GM12878 (cell line): Measurements from ENCODE around the gene NAV2. TPM values are rescaled to one million over a fixed set of nuclear protein-coding genes. Genes with fewer than 3 reads are reported as not detected.

Experiments used
- ATAC-seq: fragments of 200-7000 bp; cut with Tn5 transposase; 3 replicates; pipeline ENCODE4 v1.9.1; 2020; ENCODE audit warnings: mild to moderate bottlenecking, moderate library complexity
- BruUV-seq: library from RNA; stranded (reverse); fragments of 400-500 nt; replicated peaks from 2 replicates; lab custom pipeline; 2021; lab: Mats Ljungman, UMichigan
- CTCF ChIA-PET: fragments of 300-600 bp; sonication (Branson Sonifier 250); formaldehyde crosslinking; extraction: SDS; loops from one replicate; lab custom pipeline; 2021; ENCODE audit warnings: inconsistent platforms; lab: Yijun Ruan, JAX
- POLR2A ChIA-PET: fragments of 350-600 bp; formaldehyde crosslinking; extraction: SDS; loops from one replicate; lab custom pipeline; 2021; ENCODE audit warnings: inconsistent platforms; lab: Charles Lee
- RAD21 ChIA-PET: fragments of 300-600 bp; sonication (Branson Sonifier 250); formaldehyde crosslinking; loops from one replicate; lab custom pipeline; 2023; ENCODE audit warnings: antibody characterized with exemption; ENCODE audit not compliant: unreplicated experiment; lab: Charles Lee
- SMC1A ChIA-PET: fragments of 300-600 bp; sonication (Branson Sonifier 250); formaldehyde crosslinking; loops from one replicate; lab custom pipeline; 2023; ENCODE audit not compliant: unreplicated experiment, uncharacterized antibody; lab: Charles Lee
- DNase-seq: peaks from one replicate; pipeline ENCODE4 v3.0.0-alpha.2; 2011; ENCODE audit warnings: low read depth, low spot score
- FAIRE-seq: peaks from 3 replicates; lab custom pipeline; 2011; peaks lifted over from hg19 to GRCh38; lab: Jason Lieb, UNC
- H2AFZ ChIP-seq: 2 replicates; pipeline ENCODE4 v1.6.0; 2011; ENCODE audit warnings: low read depth, low read length, control low read depth; ENCODE audit not compliant: control insufficient read depth
- H3K27ac ChIP-seq: 2 replicates; pipeline ENCODE4 v1.5.1; 2011; ENCODE audit warnings: control low read depth; ENCODE audit not compliant: control insufficient read depth, insufficient read depth
- H3K27me3 ChIP-seq, 2 experiments: replicated peaks in 1 of 2; 2 replicates each; pipeline versions ENCODE4 v1.6.0 to v1.6.1; 2011; ENCODE audit warnings: low read length in 1 of 2; ENCODE audit not compliant: control insufficient read depth in 2 of 2, insufficient read depth in 2 of 2
- H3K36me3 ChIP-seq, 2 experiments: 2 replicates each; pipeline ENCODE4 v1.5.1; 2011; ENCODE audit warnings: low read length in 1 of 2; ENCODE audit not compliant: control insufficient read depth in 2 of 2, insufficient read depth in 2 of 2
- H3K4me1 ChIP-seq: 2 replicates; pipeline ENCODE4 v1.6.1; 2011; ENCODE audit warnings: mild to moderate bottlenecking, low read length, moderate library complexity, mixed read lengths; ENCODE audit not compliant: control insufficient read depth, insufficient read depth
- H3K4me2 ChIP-seq: 2 replicates; pipeline ENCODE4 v1.6.0; 2011; ENCODE audit warnings: control low read depth; ENCODE audit not compliant: control insufficient read depth, insufficient read depth
- H3K4me3 ChIP-seq: fragments of 200-600 bp; sonication (generic); 2 replicates; pipeline ENCODE4 v1.5.1; 2016
- H3K79me2 ChIP-seq: 2 replicates; pipeline ENCODE4 v1.6.0; 2011; ENCODE audit warnings: low read length; ENCODE audit not compliant: control insufficient read depth, insufficient read depth
- H3K9ac ChIP-seq: 2 replicates; pipeline ENCODE4 v1.8.0; 2011; ENCODE audit warnings: low read length, control low read depth, mixed read lengths; ENCODE audit not compliant: control insufficient read depth, insufficient read depth
- H3K9me3 ChIP-seq: replicated peaks from 3 replicates; pipeline ENCODE4 v1.5.1; 2011; ENCODE audit warnings: mild to moderate bottlenecking, low read length; ENCODE audit not compliant: control insufficient read depth, insufficient read depth
- H4K20me1 ChIP-seq: 2 replicates; pipeline ENCODE4 v1.6.0; 2011; ENCODE audit not compliant: control insufficient read depth, insufficient read depth
- ATF7 ChIP-seq: fragments of 450-650 bp; IDR thresholded peaks from 2 replicates; pipeline ENCODE4 v1.6.1; 2016; ENCODE audit warnings: low read depth, mild to moderate bottlenecking
- BCL11A ChIP-seq: IDR thresholded peaks from 2 replicates; pipeline ENCODE4 v1.6.1; 2011; ENCODE audit warnings: low read depth, low read length
- BHLHE40 ChIP-seq, 2 experiments: fragments of 450-650 bp in 1 of 2; IDR thresholded peaks; 2 replicates each; pipeline ENCODE4 v1.6.1; 2011 to 2017; ENCODE audit warnings: low read depth in 2 of 2, borderline replicate concordance in 1 of 2, improper control_type of control experiment in 1 of 2, low read length in 1 of 2, mild to moderate bottlenecking in 1 of 2
- EP300 ChIP-seq, 2 experiments: fragments of 150-350 bp in 1 of 2; IDR thresholded peaks; 2 replicates each; pipeline ENCODE4 v1.6.1; 2011 to 2012; ENCODE audit warnings: low read depth in 2 of 2, low read length in 2 of 2, borderline replicate concordance in 1 of 2, improper control_type of control experiment in 1 of 2, inconsistent platforms in 1 of 2; ENCODE audit not compliant: control insufficient read depth in 1 of 2
- JUNB ChIP-seq: IDR thresholded peaks from 2 replicates; pipeline ENCODE4 v1.6.1; 2016; ENCODE audit warnings: antibody characterized with exemption, mild to moderate bottlenecking
- LARP7 ChIP-seq: fragments of 450-650 bp; IDR thresholded peaks from 2 replicates; pipeline ENCODE4 v1.6.1; 2017; ENCODE audit warnings: mild to moderate bottlenecking
- MTA2 ChIP-seq: fragments of 450-650 bp; IDR thresholded peaks from 2 replicates; pipeline ENCODE4 v1.6.1; 2016; ENCODE audit warnings: low read depth, mild to moderate bottlenecking, moderate library complexity
- MTA3 ChIP-seq: IDR thresholded peaks from 2 replicates; pipeline ENCODE4 v1.6.1; 2012; ENCODE audit warnings: low read length, inconsistent platforms, borderline replicate concordance
- NR2F1 ChIP-seq: fragments of 450-650 bp; conservative IDR thresholded peaks from 2 replicates; pipeline ENCODE4 v1.6.1; 2017; ENCODE audit warnings: mild to moderate bottlenecking
- PAX5 ChIP-seq: IDR thresholded peaks from 2 replicates; pipeline ENCODE4 v1.6.1; 2011; ENCODE audit warnings: low read depth, low read length, borderline replicate concordance
- PAX8 ChIP-seq: fragments of 450-650 bp; IDR thresholded peaks from 2 replicates; pipeline ENCODE4 v1.6.1; 2017; ENCODE audit warnings: mild to moderate bottlenecking, moderate library complexity
- RAD51 ChIP-seq: fragments of 450-650 bp; IDR thresholded peaks from 2 replicates; pipeline ENCODE4 v1.6.1; 2016; ENCODE audit warnings: moderate library complexity, mild to moderate bottlenecking, inconsistent platforms
- SMAD1 ChIP-seq: fragments of 450-650 bp; IDR thresholded peaks from 2 replicates; pipeline ENCODE4 v1.6.1; 2018; ENCODE audit warnings: mild to moderate bottlenecking, low read depth; ENCODE audit not compliant: partially characterized antibody
- TARDBP ChIP-seq: IDR thresholded peaks from 2 replicates; pipeline ENCODE4 v1.6.1; 2016; ENCODE audit warnings: borderline replicate concordance
- ZNF622 ChIP-seq: fragments of 450-650 bp; IDR thresholded peaks from 2 replicates; pipeline ENCODE4 v1.6.1; 2017; ENCODE audit warnings: mild to moderate bottlenecking, inconsistent platforms
- ZZZ3 ChIP-seq: IDR thresholded peaks from 2 replicates; pipeline ENCODE4 v1.6.1; 2011; ENCODE audit warnings: low read depth; ENCODE audit not compliant: control insufficient read depth, insufficient read length
- WGBS: methylation state at CpG from one replicate; pipeline ENCODE4 v1.1.6; 2016; ENCODE audit warnings: low lambda C conversion rate; ENCODE audit not compliant: insufficient replicate concordance, insufficient coverage; ENCODE audit errors: missing lambda C conversion rate; 5-methylcytosine and 5-hydroxymethylcytosine counted together
- in situ Hi-C: fragments of 300-500 bp; cut with MboI; formaldehyde crosslinking; loops from 9 replicates; pipeline ENCODE4 v1.14.3; 2018; ENCODE audit warnings: mixed read lengths
- intact Hi-C: fragments of 100-400 bp; cut with micrococcal nuclease; formaldehyde crosslinking; loops from one replicate; pipeline ENCODE4 v1.14.2; 2022; ENCODE audit not compliant: unreplicated experiment
- polyA plus RNA-seq, 11 experiments: library from polyadenylated mRNA; depleted of rRNA in 4 of 11; unstranded in 6 of 11; stranded (reverse) in 5 of 11; fragments of >200 nt; fragmentation: Nextera tagmentation in 4 of 11; fragmentation: Illumina TruSeq in 1 of 11; extraction: Ambion mirVana in 4 of 11; extraction: Trizol in 1 of 11; gene quantifications; 1 replicate in 1 of 11; 2 replicates in 10 of 11; pipeline versions ENCODE4 v1.2.1 to v1.2.3, GENCODE V29; 2011 to 2016; ENCODE audit warnings: inconsistent platforms in 2 of 11, missing spikeins in 2 of 11, low read depth in 1 of 11
- total RNA-seq, 4 experiments: library from RNA; depleted of rRNA in 3 of 4; stranded (reverse); fragments of >200 nt in 3 of 4; fragmentation: Illumina TruSeq in 1 of 4; extraction: Trizol in 1 of 4; gene quantifications; 2 replicates each; pipeline versions ENCODE4 v1.2.1 to v1.2.3, GENCODE V29; 2013 to 2021
- TF ChIP-seq, protein P1 (sequence below): fragments of 450-650 bp; IDR thresholded peaks from 2 replicates; pipeline ENCODE4 v1.6.1; 2016; ENCODE audit warnings: mild to moderate bottlenecking

The NAV2 gene
- total and polyA plus RNA-seq, 10 of the 15 experiments (the other 5 are each of a cell fraction or from before 2014, with no cell fraction given), result 0.35 to 6.1 (median 1.1) TPM

DNA sequence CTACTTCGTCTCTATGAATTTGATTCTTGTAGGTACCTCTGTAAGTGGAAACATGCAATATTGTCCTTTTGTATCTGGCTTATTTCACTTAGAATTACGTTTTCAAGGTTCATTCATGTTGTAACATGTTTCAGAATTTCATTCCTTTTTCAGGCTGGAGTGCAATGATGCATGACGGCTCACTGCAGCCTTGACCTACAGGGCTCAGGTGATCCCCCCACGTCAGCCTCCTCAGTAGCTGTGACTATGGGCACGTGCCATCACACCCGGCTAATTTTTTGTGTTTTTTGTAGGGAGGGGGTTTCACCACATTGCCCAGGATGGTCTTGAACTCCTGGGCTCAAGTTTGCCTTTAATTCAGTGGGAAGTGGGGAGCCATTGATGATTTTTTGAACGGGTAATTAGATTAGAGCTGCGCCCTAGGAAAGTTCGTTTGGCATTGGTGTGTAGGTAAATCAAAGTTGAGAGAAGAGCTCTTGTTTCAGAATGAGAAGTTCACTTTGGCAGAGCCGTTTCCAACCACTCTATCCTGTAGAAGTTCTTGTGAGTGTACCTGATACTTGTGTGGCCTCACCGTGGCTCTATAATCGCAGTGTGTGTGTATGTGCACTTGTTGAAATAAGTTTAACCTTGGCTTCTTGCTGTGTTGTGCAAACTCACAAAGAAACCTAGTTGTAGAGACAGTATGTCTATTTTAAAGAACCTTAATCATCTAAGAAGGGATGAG, 115.9 kb downstream of the NAV2 start:
- H4K20me1 ChIP-seq, result no peaks in the 10 kb centered on the region
- H3K9me3 ChIP-seq, result no peaks in the 10 kb centered on the region; the same call in 2 of the 3 replicates
- intact Hi-C loops, result no loop called here
- no peak for FAIRE-seq
- no peak overlapping the region for H3K9ac ChIP-seq
- no peaks in the 10 kb centered on the region for H3K79me2 ChIP-seq
- POLR2A ChIA-PET, result no interaction called here
- ATAC-seq, result peak; percentile 84
- H3K4me1 ChIP-seq, result peaks cover 7% of the 10 kb centered on the region; the same call in 1 of the 2 replicates
- H3K4me3 ChIP-seq, result no peak overlapping the region
- SMC1A ChIA-PET, result interaction anchor here (0.6 to 1.7 kb wide), 10 partner anchors 9 to 265 kb away, joined by 3 to 10 read pairs (median 4); no protein-coding TSS in a partner anchor
- no TSS peak for BruUV-seq
- RAD21 ChIA-PET, result interaction anchor here (1.0 to 2.6 kb wide), 4 partner anchors 8 to 74 kb away, joined by 4 to 9 read pairs (median 4); no protein-coding TSS in a partner anchor
- no peak overlapping the region for H3K27ac ChIP-seq
- CTCF ChIA-PET, result interaction anchor here (1.0 to 2.9 kb wide), 6 partner anchors 13 to 265 kb away, joined by 3 to 11 read pairs (median 4); no protein-coding TSS in a partner anchor
- H3K36me3 ChIP-seq, result no peaks in the 10 kb centered on the region
- 30% methylated on average over 12 of the region's 12 CpGs for WGBS
- TF ChIP-seq ZZZ3, result no peak
- TF ChIP-seq ZNF622, result no peak
- peak; percentile 89 to 96 for TF ChIP-seq BHLHE40 (IDR thresholded peaks at IDR 0.05; ENCODE audit: borderline replicate concordance in 1 of 2, low read depth in 2 of 2, low read length in 1 of 2)
- TF ChIP-seq, protein P1, sequence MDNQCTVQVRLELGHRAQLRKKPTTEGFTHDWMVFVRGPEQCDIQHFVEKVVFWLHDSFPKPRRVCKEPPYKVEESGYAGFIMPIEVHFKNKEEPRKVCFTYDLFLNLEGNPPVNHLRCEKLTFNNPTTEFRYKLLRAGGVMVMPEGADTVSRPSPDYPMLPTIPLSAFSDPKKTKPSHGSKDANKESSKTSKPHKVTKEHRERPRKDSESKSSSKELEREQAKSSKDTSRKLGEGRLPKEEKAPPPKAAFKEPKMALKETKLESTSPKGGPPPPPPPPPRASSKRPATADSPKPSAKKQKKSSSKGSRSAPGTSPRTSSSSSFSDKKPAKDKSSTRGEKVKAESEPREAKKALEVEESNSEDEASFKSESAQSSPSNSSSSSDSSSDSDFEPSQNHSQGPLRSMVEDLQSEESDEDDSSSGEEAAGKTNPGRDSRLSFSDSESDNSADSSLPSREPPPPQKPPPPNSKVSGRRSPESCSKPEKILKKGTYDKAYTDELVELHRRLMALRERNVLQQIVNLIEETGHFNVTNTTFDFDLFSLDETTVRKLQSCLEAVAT, result peak; percentile 79
- peak; percentile 28; the same call in 1 of the 2 replicates for TF ChIP-seq MTA2
- no peak for TF ChIP-seq BCL11A
- TF ChIP-seq TARDBP, result no peak
- peak; percentile 97 for TF ChIP-seq PAX5
- TF ChIP-seq MTA3, result no peak
- no peak for TF ChIP-seq LARP7
- peak; percentile 81 for TF ChIP-seq NR2F1
- TF ChIP-seq ATF7, result peak; percentile 45; the same call in 1 of the 2 replicates
- TF ChIP-seq EP300 (IDR thresholded peaks at IDR 0.05; ENCODE audit: borderline replicate concordance in 1 of 2, control insufficient read depth in 1 of 2, low read depth in 2 of 2, low read length in 2 of 2), result peak in 1 of 2 experiments; percentile 20; a peak in 1 of 4 replicates
- peak; percentile 25 for TF ChIP-seq SMAD1
- no peak for TF ChIP-seq JUNB
- TF ChIP-seq RAD51, result peak; percentile 54; the same call in 1 of the 2 replicates
- peak; percentile 98 for TF ChIP-seq PAX8
- TF ChIP-seq, all 136 proteins: peak for 10
- Histone ChIP-seq H3K4me2 (peak overlapping the region; percentile 54; the same call in 1 of the 2 replicates), H2AFZ (no peak overlapping the region; the same call in 1 of the 2 replicates), H3K27me3 (no peaks in the 10 kb centered on the region)
- DNase-seq, result peak; percentile 39
- in situ Hi-C loops, result no loop called here
